ENCODE results near the gene COCH.

The COCH gene

GRCh38 chr14:30874120-30874998, at the start of gene COCH:
TSS of gene COCH (plus strand) at chr14:30874559. CDS start at chr14:30874939, 380 bp downstream.
- DNase-seq, result peak in 1 of 2 donors; percentile 41

- DNase-seq, result no peak
These were observed 48.3 kb upstream of the COCH start for GRCh38 chr14:30826070-30826469.

DNA sequence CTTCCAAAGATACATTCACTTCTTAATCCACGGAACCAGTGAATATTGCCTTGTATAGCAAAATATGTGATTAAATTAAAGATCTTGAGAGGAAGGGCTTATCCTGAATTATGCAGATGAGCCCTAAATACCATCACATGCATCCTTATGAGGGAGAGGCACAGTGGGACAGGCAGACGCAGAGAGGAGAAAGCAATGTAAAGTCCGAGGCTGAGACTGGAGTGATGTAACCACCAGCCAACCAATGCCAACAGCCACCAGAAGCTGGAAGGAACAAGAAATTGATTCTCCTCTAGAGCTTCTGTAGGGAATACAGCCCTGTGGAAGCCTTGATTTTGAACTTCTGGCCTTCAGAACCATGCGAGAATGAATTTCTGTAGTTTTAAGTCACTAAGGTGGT, 44.5 kb upstream of the COCH start:
- DNase-seq, result no peak

GRCh38 chr14:30834353-30834752, 40.0 kb upstream of the COCH start:
- no peak for DNase-seq

GRCh38 chr14:30838351-30838750, 36.0 kb upstream of the COCH start:
- DNase-seq, result no peak

DNA sequence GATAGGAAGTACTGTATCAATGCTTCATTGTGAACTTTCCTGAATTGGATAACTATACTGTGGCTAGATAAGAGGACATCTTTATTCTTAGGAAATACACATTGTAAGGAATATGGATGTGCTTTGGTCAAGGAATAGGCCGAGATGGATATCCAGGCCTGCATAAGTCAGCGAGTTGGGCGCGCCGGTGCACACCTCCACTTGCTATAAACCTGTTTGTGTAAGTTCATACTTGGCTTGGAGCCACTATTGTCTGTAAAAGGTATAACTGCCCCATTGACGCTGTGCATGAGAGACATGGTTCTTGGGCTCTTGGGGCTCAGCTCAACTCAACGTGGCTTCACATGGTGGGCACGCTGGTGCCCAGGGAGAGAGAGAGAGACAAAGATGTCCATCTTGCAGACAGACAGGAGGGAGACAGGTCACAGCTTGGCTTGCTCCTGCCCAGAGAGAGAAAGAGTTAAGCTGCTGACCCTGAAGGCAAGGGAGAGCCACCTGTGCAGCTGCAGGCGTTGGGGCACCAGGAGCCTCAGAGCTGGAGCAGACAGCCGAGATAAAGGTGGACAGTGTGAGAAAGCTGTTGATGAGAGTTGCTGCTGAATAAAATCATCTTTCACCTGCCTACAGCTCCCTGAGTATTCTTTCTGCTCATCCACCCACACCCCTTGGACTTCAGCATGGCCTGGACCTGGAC, 34.1 kb upstream of the COCH start:
- DNase-seq, result no peak

- no peak for DNase-seq
These were observed 31.9 kb upstream of the COCH start for GRCh38 chr14:30842431-30842830.

- no peak for DNase-seq
These were observed 25.7 kb upstream of the COCH start for GRCh38 chr14:30848449-30849240.

- no peak for DNase-seq
These were observed 25.0 kb upstream of the COCH start for GRCh38 chr14:30849354-30849753.

DNA sequence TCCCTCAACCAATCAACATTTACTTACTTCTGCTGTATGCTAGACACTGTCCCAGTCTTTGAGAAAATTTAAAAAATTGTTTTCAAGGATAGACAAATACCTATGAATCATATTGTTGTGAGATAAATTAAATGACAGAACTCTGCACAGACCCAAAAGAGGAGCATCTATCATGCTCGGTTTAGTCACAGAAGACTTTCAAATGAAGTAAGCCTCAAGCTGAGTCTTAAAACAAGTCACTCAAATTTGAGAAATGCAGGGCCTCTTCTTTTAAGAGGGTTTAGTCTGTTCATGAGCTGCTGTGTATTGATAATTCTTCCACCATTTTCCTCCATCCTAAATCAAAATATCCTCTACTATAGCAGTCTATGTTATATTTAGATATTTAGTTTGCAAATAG, 24.4 kb upstream of the COCH start:
- DNase-seq, result no peak

DNA sequence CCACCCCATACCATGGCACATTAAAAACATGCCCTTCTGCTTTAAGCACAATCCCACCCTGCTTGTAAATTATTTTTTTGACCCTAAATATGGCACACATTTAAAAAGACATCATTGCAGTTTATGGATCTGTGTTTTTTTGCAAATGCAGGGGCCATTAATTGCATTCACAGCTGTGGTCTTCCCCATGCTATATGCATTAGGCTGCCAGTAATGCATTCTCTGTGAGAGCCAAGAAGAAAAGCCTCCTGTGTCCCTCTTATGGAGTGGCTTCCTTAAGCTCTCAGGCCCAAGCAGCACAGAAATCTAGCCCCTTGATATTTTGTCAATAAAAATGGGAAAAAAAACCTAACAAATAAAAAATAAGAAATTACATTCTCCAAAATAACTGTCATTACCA, 20.4 kb upstream of the COCH start:
- DNase-seq, result no peak

DNA sequence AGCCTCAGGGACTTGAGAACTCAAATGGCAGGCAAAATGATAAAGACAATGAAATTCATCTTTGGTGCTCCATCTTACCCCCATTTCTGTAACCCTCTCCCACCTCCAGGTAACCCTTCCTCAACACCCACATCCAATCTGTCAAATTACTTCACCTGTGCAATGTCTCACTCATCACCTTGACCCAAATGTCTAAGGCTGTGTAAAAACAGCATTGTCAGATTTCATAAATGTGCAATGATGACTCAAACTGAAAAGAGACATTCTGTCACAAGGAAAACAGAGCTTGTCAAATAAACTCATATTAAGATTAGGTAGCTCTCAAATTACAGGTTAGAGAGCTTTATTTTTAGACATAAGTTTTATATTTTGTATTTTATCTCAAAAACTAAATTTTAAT, 19.9 kb upstream of the COCH start:
- DNase-seq, result no peak

DNA sequence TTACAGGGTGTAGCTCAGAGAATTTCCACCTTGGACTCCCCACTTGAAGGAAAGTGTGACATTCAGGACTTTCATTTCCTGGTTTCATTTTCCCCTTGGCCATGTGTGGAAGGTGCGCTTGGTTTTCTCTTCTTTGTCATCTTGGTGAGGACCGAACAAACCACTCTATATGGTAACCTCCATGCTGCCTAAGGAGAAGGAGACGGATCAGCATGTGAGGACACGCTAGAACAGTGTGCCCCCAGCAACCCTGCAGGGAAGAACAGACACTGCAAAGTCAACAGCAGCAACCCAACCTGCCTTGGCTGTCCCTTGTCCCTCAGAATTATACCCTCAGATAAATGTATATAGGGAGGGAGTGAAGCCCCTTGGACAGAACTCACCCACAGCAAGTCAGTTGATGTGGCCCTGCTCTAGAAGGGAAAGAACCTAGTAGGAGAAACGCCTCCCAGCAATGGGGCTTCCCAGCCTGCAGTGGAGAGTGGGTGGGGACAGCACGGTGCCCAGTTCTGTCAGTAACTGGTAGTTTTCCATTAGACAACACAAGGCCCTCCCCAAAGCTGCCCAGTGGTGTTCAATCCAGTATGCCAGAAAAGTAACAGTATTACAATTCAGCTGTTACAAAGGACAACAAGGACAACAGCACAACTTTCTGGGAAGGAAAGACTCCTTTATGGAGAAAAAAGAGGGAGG, 18.9 kb upstream of the COCH start:
- no peak for DNase-seq

GRCh38 chr14:30861200-30861599, 13.2 kb upstream of the COCH start:
- no peak for DNase-seq

- DNase-seq, result no peak
These were observed 9.4 kb upstream of the COCH start for GRCh38 chr14:30864934-30865333.

DNA sequence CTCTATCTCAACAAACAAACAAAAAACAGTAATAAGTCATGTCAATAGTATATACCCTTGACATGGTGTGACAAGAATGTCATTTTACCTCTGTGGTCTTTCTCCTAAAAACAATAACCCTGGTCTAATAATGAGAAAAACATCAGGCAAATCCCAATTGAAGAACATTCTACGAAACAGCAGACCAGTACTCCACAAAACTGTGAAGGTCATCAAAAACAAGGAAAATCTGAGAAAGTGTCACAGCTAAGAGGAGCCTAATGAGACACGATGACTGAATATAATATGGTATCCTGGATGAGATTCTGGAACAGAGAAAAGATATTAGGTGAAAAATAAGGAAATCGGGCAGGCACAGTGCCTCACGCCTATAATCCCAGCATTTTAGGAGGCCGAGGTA, 5.6 kb upstream of the COCH start:
- DNase-seq, result no peak

DNA sequence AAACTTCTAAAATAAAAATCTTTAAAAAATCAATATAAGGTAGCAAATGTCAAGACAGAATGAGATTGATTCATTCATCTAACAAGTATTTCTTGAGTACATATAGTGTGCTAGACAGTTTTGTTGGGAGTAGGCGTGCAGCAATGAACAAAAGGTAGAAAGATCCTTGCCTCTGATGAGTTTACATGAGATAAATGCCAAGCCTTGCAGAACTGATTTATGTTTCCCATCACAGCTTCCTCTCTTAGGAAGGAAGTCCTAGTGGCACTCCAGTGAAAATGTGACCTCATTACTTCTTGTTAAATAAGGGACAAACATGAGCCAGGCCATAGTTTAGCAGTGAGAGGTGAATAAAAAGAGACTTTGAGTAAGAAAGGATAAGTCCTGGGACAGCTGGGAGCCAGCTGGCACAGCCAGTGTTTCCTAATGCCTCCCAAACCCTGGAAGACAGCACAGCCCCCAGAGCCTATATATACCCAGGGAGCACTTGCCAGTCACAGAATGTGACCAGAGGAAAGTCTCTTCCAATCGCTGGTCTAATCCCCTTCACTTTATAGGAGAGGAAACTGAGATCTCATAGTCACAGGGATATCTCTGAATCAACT, 4.7 kb upstream of the COCH start:
- DNase-seq, result no peak

DNA sequence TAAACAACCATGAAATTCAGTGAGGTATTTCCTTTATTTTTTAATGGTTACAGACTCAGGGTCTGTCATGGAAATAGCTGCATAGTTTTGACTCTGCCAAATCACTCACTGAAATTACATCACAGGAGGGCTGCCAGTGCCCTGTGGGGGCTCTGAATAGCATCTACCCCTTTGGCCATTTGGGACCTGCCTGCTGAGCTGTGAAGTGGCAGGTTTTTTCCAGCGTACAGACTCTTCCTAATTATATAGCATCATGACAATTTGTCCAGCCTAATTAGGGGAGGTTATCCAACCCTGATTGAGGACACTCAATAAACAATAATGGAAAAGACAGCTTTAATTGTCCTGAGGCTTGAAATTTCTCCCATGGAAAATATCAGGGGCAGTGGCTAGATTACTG, 1.8 kb upstream of the COCH start:
- DNase-seq, result no peak

GRCh38 chr14:30873308-30874119, 845 bp upstream of the COCH start:
- no peak for DNase-seq

DNA sequence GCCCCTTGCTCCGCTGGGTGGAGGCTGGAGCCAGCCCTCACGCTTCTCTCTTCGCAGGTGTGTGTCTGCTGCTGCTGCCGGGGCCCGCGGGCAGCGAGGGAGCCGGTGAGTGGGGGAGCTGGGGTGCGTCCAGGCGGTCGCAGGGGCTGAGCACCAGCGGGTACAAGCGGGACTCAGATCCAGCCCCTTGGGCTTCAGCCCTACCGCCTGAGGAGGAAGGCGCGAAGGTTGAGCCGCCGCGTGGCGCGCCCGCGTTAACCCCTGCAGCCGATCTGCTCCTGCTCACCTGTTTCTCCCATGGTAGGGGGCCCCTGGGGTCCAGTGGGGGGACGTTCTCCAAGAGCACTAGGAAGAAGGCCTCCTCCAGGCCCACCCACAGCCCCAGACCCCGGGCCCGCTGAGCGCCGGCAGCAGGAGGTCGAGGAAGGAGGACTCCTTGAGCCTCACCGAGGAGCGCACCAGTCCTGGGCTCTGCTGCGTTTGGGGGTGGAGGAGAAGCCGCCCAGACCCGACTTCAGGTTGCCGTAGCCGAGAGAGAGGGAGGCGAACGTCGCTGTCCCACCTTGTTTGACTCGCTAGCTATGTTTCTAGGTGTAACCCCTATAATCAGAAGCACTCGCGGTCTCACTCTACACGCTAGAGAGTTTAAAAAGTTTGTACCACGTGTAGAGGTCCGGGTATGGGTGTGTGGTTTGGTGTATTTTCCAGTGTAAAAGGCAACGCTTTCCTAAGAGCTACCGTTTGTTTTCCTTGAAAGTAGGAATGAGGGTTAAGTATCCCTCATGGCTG, 834 bp downstream of the COCH start:
- DNase-seq, result no peak

- DNase-seq, result no peak
These were observed 1.4 kb downstream of the COCH start for GRCh38 chr14:30875788-30876053.
